ENCODE results near the gene TMEM223.

- TF ChIP-seq POLR2AphosphoS5 (IDR thresholded peaks at IDR 0.05): no peak
- no peak for TF ChIP-seq CTCF (IDR thresholded peaks at IDR 0.05)
Observed at GRCh38 chr11:62811659-62812058, 19.9 kb upstream of the TMEM223 start.
